Osteoblast (primary cell): ENCODE results near the gene TTLL3. TPM values are rescaled to one million over a fixed set of nuclear protein-coding genes. Genes with fewer than 3 reads are reported as not detected.

ENCODE experiments used
- DNase-seq: peaks from one replicate; pipeline ENCODE4 v3.0.0; 2011; ENCODE audit warnings: low spot score, mixed read lengths; ENCODE audit not compliant: insufficient read length; ENCODE audit errors: missing footprints
- H2AFZ ChIP-seq: 2 replicates; pipeline ENCODE4 v1.6.0; 2011; ENCODE audit warnings: mild to moderate bottlenecking, low read length
- H3K27ac ChIP-seq: 2 replicates; pipeline ENCODE4 v1.5.1; 2011; ENCODE audit warnings: mild to moderate bottlenecking, low read depth, low read length, moderate library complexity
- H3K27me3 ChIP-seq: 2 replicates; pipeline ENCODE4 v1.6.0; 2012; ENCODE audit warnings: mild to moderate bottlenecking, control low read depth, inconsistent platforms, low read length, moderate library complexity; ENCODE audit not compliant: insufficient read depth
- H3K36me3 ChIP-seq: 2 replicates; pipeline ENCODE4 v1.5.1; 2011; ENCODE audit warnings: mild to moderate bottlenecking, low read length, control low read depth, moderate library complexity; ENCODE audit not compliant: insufficient read depth
- H3K4me1 ChIP-seq: 2 replicates; pipeline ENCODE4 v1.5.1; 2011; ENCODE audit warnings: mild to moderate bottlenecking, low read length, control low read depth, moderate library complexity; ENCODE audit not compliant: insufficient read depth
- H3K4me2 ChIP-seq: 2 replicates; pipeline ENCODE4 v1.6.0; 2011; ENCODE audit warnings: mild to moderate bottlenecking, low read length; ENCODE audit not compliant: insufficient read depth
- H3K4me3 ChIP-seq: fragments of 200-600 bp; sonication (generic); 3 replicates; pipeline ENCODE4 v1.5.1; 2012; ENCODE audit warnings: mild to moderate bottlenecking, low read length, inconsistent platforms; ENCODE audit not compliant: insufficient read depth
- H3K79me2 ChIP-seq: 2 replicates; pipeline ENCODE4 v1.6.0; 2012; ENCODE audit warnings: mild to moderate bottlenecking, low read length, control low read depth, inconsistent platforms; ENCODE audit not compliant: insufficient read depth
- H3K9me3 ChIP-seq: 2 replicates; pipeline ENCODE4 v1.5.1; 2011; ENCODE audit warnings: low read depth, low read length, control low read depth
- H4K20me1 ChIP-seq: 2 replicates; pipeline ENCODE4 v1.6.0; 2012; ENCODE audit warnings: mild to moderate bottlenecking, low read length, control low read depth; ENCODE audit not compliant: insufficient read depth
- total RNA-seq: library from RNA; depleted of rRNA; stranded (reverse); fragments of >200 nt; gene quantifications from 2 replicates; pipeline ENCODE4 v1.2.3, GENCODE V29; 2012
- TF ChIP-seq, protein P1 (sequence below): IDR thresholded peaks from 2 replicates; pipeline ENCODE4 v1.5.1; 2011; ENCODE audit warnings: mild to moderate bottlenecking, low read depth, low read length, moderate library complexity; ENCODE audit errors: extremely low read depth

Gene TTLL3
- total RNA-seq, 1 donor, result 31.1 TPM

GRCh38 chr3:9884555-9885165, 74.6 kb downstream of the TTLL3 start:
- H3K4me3 ChIP-seq, result no peak overlapping the region
- H3K27ac ChIP-seq, result peak overlapping the region; percentile 34

More at GRCh38 chr3:9884555-9885165, 74.6 kb downstream of the TTLL3 start:
- Histone ChIP-seq H3K27me3 (no peaks in the 10 kb centered on the region), H3K9me3 (no peaks in the 10 kb centered on the region), H3K36me3 (no peaks in the 10 kb centered on the region), H3K79me2 (no peaks in the 10 kb centered on the region), H3K4me1 (peaks cover 12% of the 10 kb centered on the region), H2AFZ (no peak overlapping the region), H3K4me2 (peak overlapping the region; percentile 49), H4K20me1 (no peaks in the 10 kb centered on the region)
- TF ChIP-seq, protein P1, sequence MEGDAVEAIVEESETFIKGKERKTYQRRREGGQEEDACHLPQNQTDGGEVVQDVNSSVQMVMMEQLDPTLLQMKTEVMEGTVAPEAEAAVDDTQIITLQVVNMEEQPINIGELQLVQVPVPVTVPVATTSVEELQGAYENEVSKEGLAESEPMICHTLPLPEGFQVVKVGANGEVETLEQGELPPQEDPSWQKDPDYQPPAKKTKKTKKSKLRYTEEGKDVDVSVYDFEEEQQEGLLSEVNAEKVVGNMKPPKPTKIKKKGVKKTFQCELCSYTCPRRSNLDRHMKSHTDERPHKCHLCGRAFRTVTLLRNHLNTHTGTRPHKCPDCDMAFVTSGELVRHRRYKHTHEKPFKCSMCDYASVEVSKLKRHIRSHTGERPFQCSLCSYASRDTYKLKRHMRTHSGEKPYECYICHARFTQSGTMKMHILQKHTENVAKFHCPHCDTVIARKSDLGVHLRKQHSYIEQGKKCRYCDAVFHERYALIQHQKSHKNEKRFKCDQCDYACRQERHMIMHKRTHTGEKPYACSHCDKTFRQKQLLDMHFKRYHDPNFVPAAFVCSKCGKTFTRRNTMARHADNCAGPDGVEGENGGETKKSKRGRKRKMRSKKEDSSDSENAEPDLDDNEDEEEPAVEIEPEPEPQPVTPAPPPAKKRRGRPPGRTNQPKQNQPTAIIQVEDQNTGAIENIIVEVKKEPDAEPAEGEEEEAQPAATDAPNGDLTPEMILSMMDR, result no peak
- DNase-seq, result peak; percentile 96

Other genes with a start within 250 kb of the TTLL3 start
- 47.1 and 47.4 TPM in 2 replicates for gene MTMR14, start 160.8 kb upstream of the TTLL3 start, total RNA-seq
- not detected in 2 replicates for gene CPNE9, start 106.4 kb upstream of the TTLL3 start, total RNA-seq
- 14.1 and 14.5 TPM in 2 replicates for gene BRPF1, start 78.5 kb upstream of the TTLL3 start, total RNA-seq
- gene OGG1, start 60.3 kb upstream of the TTLL3 start, total RNA-seq, result 24.8 and 25.7 TPM in 2 replicates
- gene CAMK1, start 40.3 kb upstream of the TTLL3 start, total RNA-seq, result 22.1 and 25.9 TPM in 2 replicates
- gene TADA3, start 17.8 kb upstream of the TTLL3 start, total RNA-seq, result 88.4 and 102 TPM in 2 replicates
- gene ARPC4, start 17.2 kb upstream of the TTLL3 start, total RNA-seq, result 203 and 222 TPM in 2 replicates
- gene RPUSD3, start 33.7 kb downstream of the TTLL3 start, total RNA-seq, result 18.6 and 19.2 TPM in 2 replicates
- gene CIDEC, start 70.0 kb downstream of the TTLL3 start, total RNA-seq, result not detected in 2 replicates
- gene JAGN1, start 80.3 kb downstream of the TTLL3 start, total RNA-seq, result 21.8 and 26.1 TPM in 2 replicates
- gene IL17RE, start 92.6 kb downstream of the TTLL3 start, total RNA-seq, result 0.29 and 0.72 TPM in 2 replicates
- 42.1 and 47.0 TPM in 2 replicates for gene IL17RC, start 106.8 kb downstream of the TTLL3 start, total RNA-seq
- gene CRELD1, start 123.6 kb downstream of the TTLL3 start, total RNA-seq, result 7.6 and 10.3 TPM in 2 replicates
- gene PRRT3, start 142.1 kb downstream of the TTLL3 start, total RNA-seq, result 3.5 and 4.3 TPM in 2 replicates
- gene EMC3, start 176.6 kb downstream of the TTLL3 start, total RNA-seq, result 55.7 and 58.3 TPM in 2 replicates
- 3.2 and 6.2 TPM in 2 replicates for gene FANCD2, start 216.2 kb downstream of the TTLL3 start, total RNA-seq